Activated CD8-positive, alpha-beta memory T cell treated with anti-CD3 and anti-CD28 coated beads for 24 hours (primary cell): ENCODE data around the gene SLC35G6.
A peak's percentile ranks its signal among the peaks of the same experiment; 100 is the strongest.

ENCODE experiments used
- DNase-seq: peaks from one replicate; pipeline ENCODE4 v3.0.0-alpha.2; 2020

SLC35G6 gene

GRCh38 chr17:7508145-7508544, 26.9 kb downstream of the SLC35G6 start:
- no peak for DNase-seq

GRCh38 chr17:7508846-7509245, 27.6 kb downstream of the SLC35G6 start:
- no peak for DNase-seq

GRCh38 chr17:7509937-7510336, 28.7 kb downstream of the SLC35G6 start:
- DNase-seq = no peak

GRCh38 chr17:7511108-7511507, 29.9 kb downstream of the SLC35G6 start:
- no peak for DNase-seq

- DNase-seq = no peak
Measured at GRCh38 chr17:7512105-7512504, 30.9 kb downstream of the SLC35G6 start.

GRCh38 chr17:7512824-7513540, 31.7 kb downstream of the SLC35G6 start:
- no peak for DNase-seq

GRCh38 chr17:7513850-7514419, 32.7 kb downstream of the SLC35G6 start:
- DNase-seq = no peak

GRCh38 chr17:7515911-7516610, 34.8 kb downstream of the SLC35G6 start:
- DNase-seq = no peak

- peak; percentile 67 for DNase-seq
Measured at GRCh38 chr17:7523033-7523432, 41.8 kb downstream of the SLC35G6 start.

- no peak for DNase-seq
Measured at GRCh38 chr17:7528842-7529241, 47.6 kb downstream of the SLC35G6 start.

GRCh38 chr17:7530023-7530900, 49.0 kb downstream of the SLC35G6 start:
- DNase-seq = no peak
